Activated CD8-positive, alpha-beta memory T cell treated with anti-CD3 and anti-CD28 coated beads for 24 hours (primary cell): ENCODE data around the gene TBC1D5.
"Not testable (repeated sequence)": the region's sequence is repeated elsewhere in the genome, so short reads cannot be mapped to it uniquely, and the experiment has no call there.

Source experiments
- DNase-seq: peaks from one replicate; pipeline ENCODE4 v3.0.0-alpha.2; 2020

Gene TBC1D5

GRCh38 chr3:17705991-17706390 lies 36.4 kb downstream of the TBC1D5 start:
- DNase-seq = not testable (repeated sequence)

GRCh38 chr3:17699815-17700214 lies 42.6 kb downstream of the TBC1D5 start:
- DNase-seq = not testable (repeated sequence)

- not testable (repeated sequence) for DNase-seq
These were observed 46.8 kb downstream of the TBC1D5 start for GRCh38 chr3:17695665-17696064.

DNA sequence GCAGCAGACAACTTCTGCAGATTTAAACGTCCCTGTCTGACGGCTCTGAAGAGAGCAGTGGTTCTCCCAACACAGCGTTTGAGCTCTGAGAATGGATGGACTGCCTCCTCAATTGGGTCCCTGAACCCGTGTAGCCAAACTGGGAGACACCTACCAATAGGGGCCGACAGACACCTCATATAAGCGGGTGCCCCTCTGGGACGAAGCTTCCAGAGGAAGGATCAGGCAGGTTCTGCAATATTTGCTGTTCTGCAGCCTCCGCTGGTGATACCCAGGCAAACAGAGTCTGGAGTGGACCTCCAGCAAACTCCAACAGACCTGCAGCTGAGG lies 48.8 kb downstream of the TBC1D5 start:
- DNase-seq = not testable (repeated sequence)

DNA sequence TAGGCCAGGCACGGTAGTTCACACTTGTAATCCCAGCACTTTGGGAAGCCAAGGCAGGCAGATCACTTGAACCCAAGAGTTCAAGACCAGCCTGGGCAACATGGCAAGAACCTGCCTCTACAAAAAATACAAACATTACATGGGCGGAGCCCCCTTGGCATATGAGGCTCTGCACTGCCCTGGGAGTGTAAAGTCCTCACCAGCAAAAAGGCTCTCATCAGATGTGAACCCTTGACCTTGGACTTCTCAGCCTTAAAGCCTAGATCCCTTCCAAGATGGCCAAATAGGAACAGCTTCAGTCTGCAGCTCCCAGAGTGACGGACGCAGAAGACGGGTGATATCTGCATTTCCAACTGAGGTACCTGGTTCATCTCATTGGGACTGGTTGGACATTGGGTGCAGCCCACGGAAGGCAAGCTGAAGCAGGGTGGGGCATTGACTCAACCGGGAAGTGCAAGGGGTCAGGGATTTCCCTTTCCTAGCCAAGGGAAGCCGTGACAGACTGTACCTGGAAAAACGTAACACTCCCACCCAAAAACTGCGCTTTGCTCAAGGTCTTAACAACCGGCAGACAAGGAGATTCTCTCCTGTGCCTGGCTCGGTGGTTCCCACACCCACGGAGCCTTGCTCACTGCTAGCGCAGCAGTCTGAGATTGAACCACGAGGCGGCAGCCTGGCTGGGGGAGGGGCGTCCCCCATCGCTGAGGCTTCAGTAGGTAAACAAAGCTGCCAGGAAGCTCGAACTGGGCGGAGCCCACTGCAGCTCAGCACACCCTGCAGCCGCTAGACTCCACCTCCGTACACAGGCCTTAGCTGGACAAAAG lies 49.4 kb downstream of the TBC1D5 start:
- DNase-seq = not testable (repeated sequence)

GRCh38 chr3:17687566-17687965 lies 54.9 kb downstream of the TBC1D5 start:
- DNase-seq = no peak

DNA sequence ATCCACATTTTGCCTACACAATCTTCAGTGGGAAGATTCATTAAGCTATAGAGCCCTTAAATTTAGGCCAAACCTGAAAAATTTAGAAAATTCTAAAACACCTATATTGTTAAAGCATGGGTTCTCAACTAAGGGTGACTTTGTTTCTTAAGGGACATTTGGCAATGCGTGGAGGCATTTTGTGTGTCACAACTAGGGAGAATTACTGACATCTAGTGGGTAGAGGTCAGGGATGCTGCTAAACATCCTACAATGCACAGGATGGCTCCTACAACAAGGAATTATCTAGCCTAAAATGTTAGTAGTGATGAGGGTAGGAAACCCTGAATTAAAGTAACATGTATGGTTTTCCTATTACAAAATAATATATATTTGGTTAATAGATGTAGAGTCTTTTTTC lies 55.8 kb downstream of the TBC1D5 start:
- no peak for DNase-seq

DNA sequence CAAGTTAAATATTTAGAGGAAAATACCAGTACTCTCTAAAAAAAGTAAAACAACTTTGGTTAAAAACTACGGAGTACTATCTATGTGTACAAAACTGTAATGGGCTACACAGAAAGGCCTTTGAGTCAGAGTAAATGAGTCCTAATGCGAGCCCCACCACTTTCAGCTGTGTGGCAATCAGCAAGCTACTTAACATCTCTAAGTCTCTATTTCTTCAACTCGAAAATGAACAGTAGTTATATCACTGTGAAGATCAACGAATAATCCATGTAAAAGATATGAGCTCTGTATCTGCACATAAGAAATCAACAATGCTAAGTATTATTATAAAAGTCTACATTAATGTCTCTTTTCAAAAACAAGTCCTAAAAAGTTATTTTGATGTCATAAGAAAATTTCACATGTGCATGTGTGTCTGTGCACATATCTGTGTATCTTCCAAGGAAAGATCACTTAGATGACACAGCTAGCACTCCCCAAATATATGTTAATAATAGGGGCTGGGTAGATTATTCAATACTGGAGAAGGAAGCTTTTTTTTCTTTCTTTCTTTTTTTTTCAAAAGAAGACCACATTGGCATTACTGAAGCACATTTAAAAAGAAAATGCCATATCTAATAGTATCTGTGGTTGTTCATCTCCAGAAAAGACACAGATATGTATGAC lies 58.8 kb downstream of the TBC1D5 start:
- no peak for DNase-seq

DNA sequence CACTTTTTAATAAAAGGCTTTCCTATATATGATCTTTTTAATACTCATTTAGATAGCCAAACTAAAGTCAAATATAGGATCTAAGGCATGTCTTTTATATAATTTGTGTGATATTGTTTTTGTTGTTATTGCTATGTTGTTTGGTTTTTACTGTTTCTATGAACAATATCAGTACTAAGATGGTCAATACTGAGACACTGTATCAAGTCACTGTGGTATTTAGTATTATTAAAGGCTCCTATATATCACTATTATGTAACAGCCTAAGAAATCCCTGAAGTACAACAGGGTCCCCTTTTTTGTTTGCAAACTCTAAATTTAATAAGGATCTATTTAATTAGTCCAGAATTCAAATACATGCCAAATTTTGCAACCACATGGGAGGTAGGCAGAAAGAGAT lies 61.9 kb downstream of the TBC1D5 start:
- DNase-seq = no peak

DNA sequence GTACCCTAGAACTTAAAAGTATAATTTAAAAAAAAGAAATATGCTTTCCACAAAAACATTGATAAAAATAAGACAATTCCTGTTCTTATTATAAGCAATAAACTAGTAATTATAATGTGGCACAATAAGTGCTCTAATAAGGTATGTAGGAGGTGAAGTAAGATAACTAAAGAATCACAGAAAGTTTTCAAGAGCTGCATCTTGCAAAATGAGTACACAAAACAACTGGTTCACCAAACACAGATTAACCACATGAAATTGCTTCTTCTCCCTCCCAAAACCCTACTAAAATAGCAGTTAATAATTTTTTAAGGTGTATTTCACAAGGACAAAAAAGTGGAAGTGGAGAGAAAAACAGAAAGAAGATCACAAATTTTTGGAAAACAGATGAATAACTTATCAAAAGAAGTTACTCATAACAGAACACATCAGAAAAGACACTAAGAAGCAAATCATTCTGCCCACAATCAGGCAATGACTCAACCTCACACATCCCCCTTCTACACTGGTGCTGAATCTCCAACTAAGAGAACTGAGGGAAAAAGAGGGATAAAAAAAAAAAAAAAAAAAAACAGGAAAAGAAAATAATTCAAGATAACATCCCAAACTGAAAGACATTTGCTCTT lies 64.2 kb downstream of the TBC1D5 start:
- no peak for DNase-seq

DNA sequence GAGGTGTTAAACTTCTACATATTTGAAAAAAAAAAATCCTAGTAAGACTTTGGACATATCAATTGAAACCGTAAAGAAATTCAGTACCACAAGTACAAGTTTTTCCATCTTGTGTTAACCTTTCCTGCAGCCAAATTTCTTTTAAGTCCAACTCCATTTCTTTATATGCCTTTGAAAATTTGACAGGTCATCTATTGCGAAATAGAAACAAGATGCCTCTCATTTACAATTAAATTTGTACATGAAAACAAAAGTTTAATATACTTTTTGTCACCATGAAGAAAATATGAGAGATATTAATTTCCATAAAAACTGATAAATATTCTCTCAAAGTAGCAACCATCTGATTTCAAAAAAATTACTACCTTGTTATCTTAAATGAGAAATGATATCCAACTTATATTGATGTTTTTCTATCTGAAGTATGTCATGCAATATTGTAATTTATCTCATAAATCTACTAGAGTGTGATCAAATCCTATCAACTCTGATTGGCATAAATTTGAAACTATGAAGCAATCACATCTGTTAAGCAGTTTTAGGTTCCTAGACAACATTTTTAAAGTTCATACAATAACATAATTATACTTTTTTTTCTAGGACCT lies 68.2 kb downstream of the TBC1D5 start:
- no peak for DNase-seq

DNA sequence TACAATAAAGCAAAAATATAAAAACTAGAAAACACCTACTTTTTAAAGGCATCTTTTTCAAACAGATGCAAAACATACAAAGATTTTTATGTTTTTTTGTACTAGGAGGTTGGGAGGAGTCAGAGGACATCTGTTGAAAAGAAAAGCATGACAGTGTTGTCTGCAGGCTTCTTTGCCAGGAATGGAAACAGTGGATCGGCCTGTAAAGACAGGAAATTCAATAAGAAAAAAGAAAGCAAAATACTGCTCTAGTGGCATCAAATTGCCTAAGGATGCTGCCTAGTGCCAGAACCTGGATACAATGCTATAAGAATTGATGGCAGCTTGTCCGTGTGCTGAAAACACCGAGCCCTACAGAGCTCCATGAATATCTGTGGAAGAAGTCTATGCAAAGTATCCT lies 69.9 kb downstream of the TBC1D5 start:
- DNase-seq = no peak

- no peak for DNase-seq
These were observed 71.7 kb downstream of the TBC1D5 start for GRCh38 chr3:17670749-17671148.

DNA sequence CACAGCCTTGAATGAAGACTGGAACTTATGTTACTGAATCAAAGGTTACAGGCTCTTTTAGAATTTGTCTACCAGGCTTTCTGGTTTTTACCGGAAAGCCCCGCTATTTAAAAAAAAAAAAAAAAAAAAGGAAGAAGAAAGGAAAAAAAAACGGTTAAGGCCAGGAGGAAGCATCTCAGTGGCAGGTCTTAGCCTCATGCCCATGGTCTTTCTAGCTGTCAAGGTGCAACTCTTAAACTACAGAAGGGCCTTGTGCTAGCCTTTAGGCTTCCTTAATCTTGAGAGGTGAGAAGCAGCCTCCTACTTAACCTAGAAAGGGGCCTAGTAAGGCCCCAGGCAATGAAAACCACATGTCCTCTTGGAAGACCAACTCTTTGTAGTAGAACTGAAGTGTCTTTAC lies 77.5 kb downstream of the TBC1D5 start:
- DNase-seq = no peak

DNA sequence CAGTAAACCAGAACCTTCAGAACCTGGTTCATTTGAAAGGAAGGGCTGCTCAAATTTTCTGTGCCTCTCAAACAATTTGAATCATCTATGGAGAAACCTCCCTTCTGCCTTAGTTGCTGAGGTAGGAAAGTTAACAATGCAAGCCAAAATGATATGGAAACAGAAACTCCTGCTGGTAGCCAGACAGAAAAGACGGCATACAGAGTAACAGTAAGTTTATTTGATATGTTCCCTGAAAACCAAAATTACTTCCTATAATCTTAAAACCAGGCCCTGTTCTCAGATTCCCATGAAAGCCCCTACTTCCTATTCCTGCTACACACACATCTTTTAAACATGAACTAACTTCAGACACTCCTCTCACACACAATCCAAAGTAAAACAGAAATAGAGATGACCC lies 86.2 kb downstream of the TBC1D5 start:
- no peak for DNase-seq

GRCh38 chr3:17655743-17656142 lies 86.7 kb downstream of the TBC1D5 start:
- DNase-seq = no peak

- DNase-seq = not testable (repeated sequence)
These were observed 92.7 kb downstream of the TBC1D5 start for GRCh38 chr3:17649748-17650147.

DNA sequence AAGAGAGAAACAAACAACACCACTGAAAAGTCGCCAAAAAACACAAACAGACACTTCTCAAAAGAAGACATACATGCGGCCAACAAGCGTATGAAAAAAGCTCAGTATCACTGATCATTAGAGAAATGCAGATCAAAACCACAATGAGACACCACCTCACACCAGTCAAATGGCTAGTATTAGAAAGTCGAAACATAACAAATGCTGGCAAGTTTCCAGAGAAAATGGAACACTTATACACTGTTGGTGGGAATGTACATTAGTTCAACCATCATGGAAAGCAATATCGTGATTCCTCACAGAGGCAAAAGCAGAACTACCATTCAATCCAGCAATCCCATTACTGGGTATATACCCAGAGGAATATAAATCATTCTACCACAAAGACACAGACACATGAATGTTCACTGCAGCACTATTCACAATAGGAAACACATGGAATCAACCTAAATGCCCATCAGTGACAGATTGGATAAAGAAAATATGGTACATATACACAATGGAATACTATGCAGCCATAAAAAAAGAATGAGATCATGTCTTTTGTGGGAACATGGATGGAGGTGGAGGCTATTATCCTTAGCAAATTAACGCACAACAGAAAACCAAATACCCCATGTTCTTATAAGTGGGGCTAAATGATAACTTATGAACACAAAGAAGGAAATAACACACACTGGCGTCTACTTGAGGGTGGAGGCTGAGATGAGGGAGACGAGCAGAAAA lies 93.6 kb downstream of the TBC1D5 start:
- DNase-seq = not testable (repeated sequence)

DNA sequence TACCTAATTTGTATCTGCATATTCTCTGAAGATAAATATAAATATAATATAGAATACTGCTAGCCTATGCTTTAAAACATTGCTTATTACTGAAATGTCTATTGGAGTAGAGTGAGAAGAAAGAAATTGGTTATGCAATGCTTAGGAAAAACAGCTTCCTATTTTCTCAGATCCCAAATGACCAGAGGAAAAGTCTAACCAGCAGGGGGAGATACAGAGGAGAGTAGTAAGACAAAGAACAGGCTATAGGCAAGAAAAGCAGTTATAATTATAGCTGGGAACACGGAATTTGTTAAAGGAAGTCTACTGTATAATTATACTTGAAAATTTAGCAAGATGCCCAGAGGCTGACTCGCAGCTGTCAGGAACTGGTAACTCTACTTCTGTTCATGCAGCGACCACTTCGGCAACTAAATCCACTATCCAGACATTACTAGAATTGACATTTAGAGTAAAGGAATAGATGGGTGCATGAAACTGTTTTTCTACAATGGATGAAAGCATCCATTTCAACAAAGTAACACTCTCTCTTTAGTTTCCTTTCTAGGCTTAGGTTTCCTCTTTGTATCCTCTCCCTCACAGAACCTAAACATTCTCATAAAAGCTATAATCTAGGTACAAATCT lies 97.2 kb downstream of the TBC1D5 start:
- DNase-seq = no peak

DNA sequence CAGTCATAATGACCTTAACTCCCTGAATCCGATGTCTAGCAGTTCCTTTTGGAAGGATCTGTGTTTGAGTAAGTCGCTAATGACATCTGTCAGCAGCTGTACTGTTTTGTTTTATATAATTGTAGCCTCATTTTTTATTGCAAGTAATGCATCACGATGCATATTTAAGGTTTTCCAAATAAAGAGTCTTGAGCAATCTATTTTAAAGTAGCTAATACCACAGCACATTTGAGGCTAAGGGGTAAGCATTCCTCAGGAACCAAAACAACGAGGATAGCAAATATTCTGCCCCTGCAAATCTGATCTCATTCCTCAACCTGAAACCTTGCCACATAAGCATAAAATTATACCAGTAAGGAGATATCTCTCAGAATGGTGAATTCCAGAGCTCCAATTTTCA lies 98.7 kb downstream of the TBC1D5 start:
- DNase-seq = no peak

- DNase-seq = no peak
These were observed 100.0 kb downstream of the TBC1D5 start for GRCh38 chr3:17642474-17642873.

DNA sequence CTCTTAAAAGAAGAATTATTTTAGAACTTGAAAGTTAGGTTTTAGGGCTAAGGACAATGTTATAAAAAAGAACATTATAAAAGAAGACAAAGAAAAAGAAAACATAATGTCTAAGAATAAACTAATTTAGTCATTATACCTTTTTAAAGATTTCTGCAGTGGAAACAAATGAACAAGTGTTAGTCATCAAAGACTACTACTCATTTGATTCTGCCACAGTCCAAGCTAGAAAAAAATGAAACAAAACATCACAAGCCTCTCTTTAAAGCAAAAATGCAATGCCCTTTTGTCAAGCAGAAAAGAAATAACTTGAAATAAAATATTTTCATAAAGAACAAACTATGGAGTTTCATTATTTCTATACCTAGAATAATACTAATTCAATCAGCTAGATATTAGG lies 102.0 kb downstream of the TBC1D5 start:
- DNase-seq = no peak

DNA sequence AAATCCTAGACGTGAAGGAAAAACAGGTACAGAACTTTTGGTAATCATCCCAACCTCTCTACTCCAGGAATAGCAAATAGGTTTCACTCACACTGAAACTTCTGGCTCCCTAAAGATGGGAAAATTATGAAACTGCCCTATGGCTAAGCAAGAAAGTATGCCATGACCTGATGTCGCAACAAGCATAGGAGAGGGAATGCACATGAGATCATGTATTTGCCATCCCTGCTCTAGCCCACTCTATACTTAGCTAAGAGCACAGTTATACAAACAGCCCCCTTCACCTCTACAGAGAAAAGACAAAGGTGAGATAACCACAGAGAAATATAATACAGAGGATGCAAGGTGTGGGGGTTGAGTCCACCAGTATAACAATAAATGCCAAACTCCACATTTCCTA lies 102.7 kb downstream of the TBC1D5 start:
- no peak for DNase-seq
